Activated CD8-positive, alpha-beta T cell treated with anti-CD3 and anti-CD28 coated beads, Interleukin-2, amount 10 ng/mL, durations not matched to agents 7 days and 5 days (primary cell): ENCODE data around the gene POU6F2. TPM values are rescaled to one million over a fixed set of nuclear protein-coding genes. Genes with fewer than 3 reads are reported as not detected.
"Not testable (repeated sequence)": the region's sequence is repeated elsewhere in the genome, so short reads cannot be mapped to it uniquely, and the experiment has no call there.

Experiments
- ATAC-seq: fragments of 150-1000 bp; cut with Tn5 transposase; one replicate; pipeline ENCODE4 v1.10.0; 2021; ENCODE audit warnings: moderate library complexity
- CTCF ChIA-PET: fragments of 350-600 bp; sonication (Branson Sonifier 250); formaldehyde crosslinking; loops from one replicate; lab custom pipeline; 2021; ENCODE audit warnings: antibody characterized with exemption; lab: Charles Lee
- POLR2A ChIA-PET: fragments of 350-600 bp; sonication (Branson Sonifier 250); formaldehyde crosslinking; loops from one replicate; lab custom pipeline; 2021; ENCODE audit warnings: antibody characterized with exemption; lab: Charles Lee
- DNase-seq: peaks from one replicate; pipeline ENCODE4 v3.0.0-alpha.2; 2020
- H3K27ac Mint-ChIP-seq: one replicate; pipeline ENCODE4 v1.8.0; 2021; ENCODE audit warnings: mild to moderate bottlenecking, mixed read lengths
- H3K27me3 Mint-ChIP-seq: one replicate; pipeline ENCODE4 v1.8.0; 2021; ENCODE audit warnings: low read depth, mixed read lengths
- H3K36me3 Mint-ChIP-seq: one replicate; pipeline ENCODE4 v1.8.0; 2021; ENCODE audit warnings: low read depth, mixed read lengths
- H3K4me1 Mint-ChIP-seq: one replicate; pipeline ENCODE4 v1.8.0; 2021; ENCODE audit warnings: low read depth, mixed read lengths
- H3K4me3 Mint-ChIP-seq: one replicate; pipeline ENCODE4 v1.8.0; 2021; ENCODE audit warnings: mild to moderate bottlenecking, mixed read lengths
- H3K9me3 Mint-ChIP-seq: one replicate; pipeline ENCODE4 v1.8.0; 2022; ENCODE audit warnings: mixed read lengths; ENCODE audit not compliant: insufficient read depth
- total RNA-seq, 2 experiments: library from RNA; stranded (reverse); gene quantifications; one replicate each; pipeline ENCODE4 v1.2.3, GENCODE V29; 2021

POU6F2 gene
- total RNA-seq, 2 experiments from 2014 or later = not detected

DNA sequence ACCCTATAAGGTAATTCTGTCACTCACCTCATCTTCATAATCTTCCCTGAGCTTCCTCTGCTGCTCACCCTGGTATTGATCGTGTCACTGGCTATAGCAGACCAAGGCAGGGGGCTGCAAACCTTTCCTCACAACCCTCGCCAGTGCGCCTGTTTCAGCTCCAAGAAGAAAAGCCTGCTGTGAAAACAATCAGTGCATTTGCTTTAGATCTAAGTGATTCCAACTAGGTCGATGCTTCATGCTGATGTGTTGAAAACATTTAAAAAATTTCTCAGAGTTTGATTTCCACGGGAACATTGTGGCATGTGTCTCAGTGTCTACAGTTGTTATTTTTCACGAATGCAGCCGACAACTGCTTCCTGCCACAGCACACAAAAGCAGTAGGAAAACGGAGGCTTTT lies 27.3 kb downstream of the POU6F2 start:
- ATAC-seq = no peak
- H3K9me3 Mint-ChIP-seq = no peaks in the 10 kb centered on the region
- no peak overlapping the region for H3K27ac Mint-ChIP-seq
- no peak overlapping the region for H3K4me3 Mint-ChIP-seq
- POLR2A ChIA-PET = no interaction called here
- DNase-seq = no peak
- CTCF ChIA-PET = no interaction called here
- no peaks in the 10 kb centered on the region for H3K27me3 Mint-ChIP-seq
- no peaks in the 10 kb centered on the region for H3K36me3 Mint-ChIP-seq
- no peaks in the 10 kb centered on the region for H3K4me1 Mint-ChIP-seq

DNA sequence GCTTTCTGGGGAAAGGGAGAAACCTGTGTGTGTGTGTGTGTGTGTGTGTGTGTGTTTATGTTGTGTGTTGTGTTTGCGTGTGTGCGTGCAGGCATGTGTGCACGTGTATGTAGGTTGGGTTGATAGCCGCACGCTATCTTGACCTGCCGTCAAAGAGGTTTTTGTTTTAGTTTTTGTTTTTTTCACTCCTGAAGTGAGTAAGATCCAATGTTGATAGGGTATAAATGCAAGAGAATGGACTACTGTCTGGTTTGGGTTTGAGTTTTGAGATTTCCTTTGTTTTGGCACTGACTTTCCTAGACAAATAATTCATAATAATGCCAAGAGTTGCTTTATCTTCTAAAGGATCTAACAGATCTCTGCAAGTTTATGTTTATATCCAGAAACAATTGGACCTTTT lies 27.8 kb downstream of the POU6F2 start:
- Mint-ChIP-seq H3K9me3 (no peaks in the 10 kb centered on the region), H3K36me3 (no peaks in the 10 kb centered on the region), H3K27me3 (no peaks in the 10 kb centered on the region), H3K4me1 (no peaks in the 10 kb centered on the region), H3K4me3 (no peak overlapping the region), H3K27ac (no peak overlapping the region)
- CTCF ChIA-PET = no interaction called here
- ATAC-seq = no peak
- DNase-seq = no peak
- POLR2A ChIA-PET = no interaction called here

DNA sequence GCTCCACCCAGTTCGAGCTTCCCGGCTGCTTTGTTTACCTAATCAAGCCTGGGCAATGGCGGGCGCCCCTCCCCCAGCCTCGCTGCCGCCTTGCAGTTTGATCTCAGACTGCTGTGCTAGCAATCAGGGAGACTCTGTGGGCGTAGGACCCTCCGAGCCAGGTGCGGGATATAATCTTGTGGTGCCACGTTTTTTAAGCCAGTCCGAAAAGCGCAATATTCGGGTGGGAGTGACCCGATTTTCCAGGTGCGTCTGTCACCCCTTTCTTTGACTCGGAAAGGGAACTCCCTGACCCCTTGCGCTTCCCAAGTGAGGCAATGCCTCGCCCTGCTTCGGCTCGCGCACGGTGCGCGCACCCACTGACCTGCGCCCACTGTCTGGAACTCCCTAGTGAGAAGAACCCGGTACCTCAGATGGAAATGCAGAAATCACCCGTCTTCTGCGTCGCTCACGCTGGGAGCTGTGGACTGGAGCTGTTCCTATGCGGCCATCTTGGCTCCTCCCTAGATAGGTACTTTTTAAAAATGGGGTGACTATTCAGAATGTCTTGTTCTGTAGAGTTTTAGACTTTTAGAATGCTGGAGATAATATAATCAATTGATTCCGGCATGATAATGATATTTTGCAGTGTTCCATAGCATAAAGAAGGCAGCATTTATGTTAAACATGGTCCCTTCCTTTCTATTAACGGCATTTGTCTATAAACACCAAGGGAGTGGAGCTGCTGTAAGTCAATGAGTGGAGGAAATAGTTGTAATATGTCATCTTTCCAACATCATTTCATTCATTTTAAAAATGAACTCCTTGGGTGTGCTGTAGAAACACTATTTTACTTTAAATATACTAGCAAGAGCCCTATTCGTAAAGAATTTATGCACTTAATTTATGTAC lies 35.6 kb downstream of the POU6F2 start:
- H3K4me3 Mint-ChIP-seq, ATAC-seq, CTCF ChIA-PET, H3K9me3 Mint-ChIP-seq, POLR2A ChIA-PET, H3K27me3 Mint-ChIP-seq, H3K4me1 Mint-ChIP-seq, H3K27ac Mint-ChIP-seq, DNase-seq, H3K36me3 Mint-ChIP-seq: not testable (repeated sequence)

DNA sequence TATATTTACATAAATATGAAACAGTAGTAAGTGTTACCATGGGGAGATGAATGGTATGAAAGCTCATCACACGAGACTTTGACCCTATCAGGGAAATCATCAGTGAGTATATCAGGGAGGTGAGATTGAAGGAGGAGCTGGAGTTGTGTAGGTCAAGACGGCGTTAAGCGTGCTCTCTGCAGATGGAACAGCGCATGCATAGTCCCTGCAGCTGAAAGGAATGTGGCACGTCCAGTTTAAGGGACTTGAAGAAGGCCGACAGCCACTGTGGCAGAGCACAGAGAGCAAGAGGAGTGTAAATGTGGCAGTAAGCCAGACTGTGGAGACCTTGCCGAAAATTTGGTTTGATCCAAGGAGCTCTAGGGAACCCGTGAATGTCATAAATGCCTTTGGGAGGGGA lies 38.9 kb downstream of the POU6F2 start:
- CTCF ChIA-PET = no interaction called here

DNA sequence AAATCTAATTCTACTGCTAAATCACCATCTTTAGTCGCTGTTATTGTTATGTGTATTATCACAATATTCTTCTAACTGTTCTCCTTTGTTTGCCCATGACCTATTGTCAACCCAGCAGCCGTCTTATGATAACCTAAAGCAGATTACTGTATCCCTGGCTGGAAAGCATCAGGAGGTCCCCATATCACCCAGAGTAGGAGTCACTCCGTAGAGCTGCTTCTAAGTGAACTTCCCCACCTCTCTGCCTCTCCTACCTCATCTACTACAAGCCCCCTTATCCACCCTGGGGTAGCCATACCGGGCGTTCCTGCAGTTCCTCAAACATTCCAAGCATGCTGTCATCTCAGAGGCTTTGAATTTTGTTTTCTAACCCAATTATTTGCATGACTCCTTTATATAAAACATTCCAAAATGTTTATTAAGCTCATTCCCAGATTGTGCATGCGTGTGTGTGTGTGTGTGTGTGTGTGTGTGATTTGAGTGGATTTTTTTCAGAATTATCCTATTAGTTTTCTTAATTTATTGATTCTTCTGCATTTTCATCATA lies 39.7 kb downstream of the POU6F2 start:
- peaks cover 3% of the 10 kb centered on the region for H3K9me3 Mint-ChIP-seq
- no peak overlapping the region for H3K4me3 Mint-ChIP-seq
- no peak overlapping the region for H3K27ac Mint-ChIP-seq
- no peak for DNase-seq
- ATAC-seq = no peak
- ChIA-PET CTCF (no interaction called here), POLR2A (no interaction called here)
- H3K27me3 Mint-ChIP-seq = no peaks in the 10 kb centered on the region
- no peaks in the 10 kb centered on the region for H3K36me3 Mint-ChIP-seq
- no peaks in the 10 kb centered on the region for H3K4me1 Mint-ChIP-seq

More for the DNA sequence above, 38.9 kb downstream of the POU6F2 start:
- ATAC-seq (no peak), DNase-seq (no peak)
- Mint-ChIP-seq H3K9me3 (peaks cover 3% of the 10 kb centered on the region), H3K27me3 (no peaks in the 10 kb centered on the region), H3K4me3 (no peak overlapping the region), H3K4me1 (no peaks in the 10 kb centered on the region), H3K27ac (no peak overlapping the region), H3K36me3 (no peaks in the 10 kb centered on the region)
- POLR2A ChIA-PET = no interaction called here

DNA sequence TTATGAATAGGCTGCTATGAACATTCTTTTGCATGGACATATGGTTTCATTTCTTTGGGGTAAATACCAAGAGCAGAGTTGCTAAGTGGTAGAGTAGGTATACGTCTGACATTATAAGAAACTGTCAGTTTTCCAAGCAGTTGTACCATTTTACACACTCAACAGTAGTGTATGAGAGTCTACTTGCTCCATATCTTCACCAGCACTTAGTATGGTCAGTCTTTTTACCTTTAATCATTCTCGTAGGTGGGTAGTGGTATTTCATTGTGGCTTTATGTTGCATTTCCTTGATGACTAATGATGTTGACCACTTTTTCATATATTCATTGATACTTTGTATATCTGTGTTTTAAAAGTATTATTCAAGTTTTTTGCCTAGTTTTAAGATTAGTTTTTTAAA lies 45.1 kb downstream of the POU6F2 start:
- no peaks in the 10 kb centered on the region for H3K36me3 Mint-ChIP-seq
- H3K27ac Mint-ChIP-seq = no peak overlapping the region
- no peak for ATAC-seq
- DNase-seq = no peak
- POLR2A ChIA-PET = no interaction called here
- H3K4me3 Mint-ChIP-seq = no peak overlapping the region
- peaks cover 6% of the 10 kb centered on the region for H3K9me3 Mint-ChIP-seq
- H3K4me1 Mint-ChIP-seq = no peaks in the 10 kb centered on the region
- CTCF ChIA-PET = no interaction called here
- H3K27me3 Mint-ChIP-seq = no peaks in the 10 kb centered on the region

DNA sequence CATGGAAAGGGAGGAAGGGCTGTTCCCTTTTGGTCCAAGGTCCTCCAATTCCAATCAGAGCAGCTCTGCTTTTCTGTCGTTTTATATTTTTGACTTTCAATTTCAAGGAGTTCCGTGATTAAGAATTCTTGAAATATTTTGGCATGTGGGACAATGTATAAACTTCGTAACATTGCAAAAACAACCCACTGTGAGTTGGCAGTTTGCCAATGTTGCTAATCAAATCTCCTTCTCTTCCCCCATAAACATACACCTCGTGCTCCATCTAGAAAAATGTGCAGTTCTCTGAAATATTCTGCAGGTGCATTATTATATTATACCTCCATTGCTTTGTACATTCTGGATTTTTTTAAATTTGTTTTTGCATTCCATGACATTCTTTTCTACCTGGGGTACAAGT lies 49.8 kb downstream of the POU6F2 start:
- H3K9me3 Mint-ChIP-seq = peaks cover 6% of the 10 kb centered on the region
- H3K4me1 Mint-ChIP-seq = no peaks in the 10 kb centered on the region
- no peaks in the 10 kb centered on the region for H3K27me3 Mint-ChIP-seq
- no peaks in the 10 kb centered on the region for H3K36me3 Mint-ChIP-seq
- ChIA-PET CTCF (no interaction called here), POLR2A (no interaction called here)
- no peak overlapping the region for H3K27ac Mint-ChIP-seq
- ATAC-seq (no peak), DNase-seq (no peak)
- H3K4me3 Mint-ChIP-seq = no peak overlapping the region

DNA sequence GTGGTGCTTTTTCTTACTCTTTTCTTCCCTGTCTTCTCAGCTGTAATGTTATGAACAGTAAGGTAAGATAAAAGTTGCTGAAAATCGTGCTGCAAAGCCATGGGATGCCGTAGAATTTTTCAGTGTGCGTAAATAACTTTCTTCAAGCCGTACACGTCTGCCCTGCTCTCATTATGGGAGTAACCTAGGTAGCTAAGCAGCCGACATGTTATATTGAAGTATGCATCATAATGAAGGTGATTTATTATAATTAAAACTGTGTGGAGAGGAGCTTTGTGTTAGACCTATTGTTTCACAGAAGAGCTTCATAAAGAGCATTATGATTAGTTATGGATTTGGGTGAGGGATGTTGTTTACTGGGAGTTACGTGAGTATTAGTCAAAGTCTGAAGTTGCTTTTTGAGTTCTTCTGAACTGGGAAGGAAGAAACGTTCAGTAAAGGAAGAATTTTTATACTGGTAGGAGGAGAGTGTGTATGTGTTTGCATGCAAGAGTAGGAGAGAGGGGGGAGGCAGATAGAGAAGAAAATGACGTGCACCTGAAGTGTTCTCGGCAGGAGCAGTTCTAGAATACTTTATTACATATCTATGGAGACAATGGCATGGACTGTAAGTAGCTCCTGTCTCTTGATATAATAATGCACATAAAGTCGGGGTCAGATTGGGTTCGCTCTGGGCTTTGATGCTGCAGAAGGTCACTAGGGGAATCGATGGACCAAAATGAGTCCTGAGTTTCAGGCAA lies 56.3 kb downstream of the POU6F2 start:
- no peaks in the 10 kb centered on the region for H3K36me3 Mint-ChIP-seq
- POLR2A ChIA-PET = no interaction called here
- CTCF ChIA-PET = interaction anchor here (0.7 kb wide), 1 partner anchor 33 kb away, joined by 3 read pairs; no protein-coding TSS in a partner anchor
- no peak overlapping the region for H3K4me3 Mint-ChIP-seq
- ATAC-seq = no peak
- H3K9me3 Mint-ChIP-seq = no peaks in the 10 kb centered on the region
- no peak for DNase-seq
- H3K27me3 Mint-ChIP-seq = no peaks in the 10 kb centered on the region
- no peaks in the 10 kb centered on the region for H3K4me1 Mint-ChIP-seq
- H3K27ac Mint-ChIP-seq = no peak overlapping the region

DNA sequence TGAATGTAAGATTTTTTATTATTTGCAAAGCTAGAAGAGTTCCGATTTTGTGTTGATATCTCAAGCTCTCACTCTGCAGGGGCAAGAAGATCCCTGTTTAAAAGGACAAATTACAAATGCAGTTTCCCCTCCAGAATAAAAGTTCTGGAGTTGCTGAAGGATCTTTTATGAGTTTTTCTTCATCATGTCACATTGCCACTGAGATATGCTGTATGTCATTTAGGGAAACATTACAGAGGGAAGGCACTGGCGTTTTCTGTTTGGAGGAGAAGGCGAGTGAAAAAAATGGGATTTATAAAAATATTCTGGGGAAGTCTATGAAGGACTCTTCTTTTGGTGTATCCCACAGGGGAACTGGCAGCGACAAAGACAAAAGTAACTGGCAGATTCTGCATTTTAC lies 57.4 kb downstream of the POU6F2 start:
- DNase-seq (no peak), ATAC-seq (no peak)
- POLR2A ChIA-PET = no interaction called here
- Mint-ChIP-seq H3K4me3 (no peak overlapping the region), H3K27me3 (no peaks in the 10 kb centered on the region), H3K27ac (no peak overlapping the region), H3K9me3 (no peaks in the 10 kb centered on the region), H3K36me3 (no peaks in the 10 kb centered on the region), H3K4me1 (no peaks in the 10 kb centered on the region)
- CTCF ChIA-PET = no interaction called here

DNA sequence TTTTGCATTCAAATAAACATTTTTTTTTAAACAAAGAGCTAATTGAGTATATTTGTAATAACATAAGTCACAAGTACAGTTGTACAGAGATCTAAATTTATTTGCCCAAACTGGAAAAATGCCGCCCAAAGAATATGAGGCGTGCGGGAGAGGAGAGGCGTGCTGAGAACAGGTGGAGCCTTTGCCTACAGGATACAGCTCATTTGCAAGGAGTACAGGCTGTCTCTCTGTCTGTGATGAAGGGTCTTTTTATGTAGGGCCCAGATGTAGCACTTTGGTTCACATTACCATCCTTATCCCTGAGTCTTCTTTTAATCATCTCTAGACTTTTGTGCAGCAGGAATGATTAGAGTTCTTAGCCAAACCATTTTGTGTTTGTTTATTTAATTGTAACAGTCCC lies 58.2 kb downstream of the POU6F2 start:
- no peak overlapping the region for H3K27ac Mint-ChIP-seq
- CTCF ChIA-PET = no interaction called here

DNA sequence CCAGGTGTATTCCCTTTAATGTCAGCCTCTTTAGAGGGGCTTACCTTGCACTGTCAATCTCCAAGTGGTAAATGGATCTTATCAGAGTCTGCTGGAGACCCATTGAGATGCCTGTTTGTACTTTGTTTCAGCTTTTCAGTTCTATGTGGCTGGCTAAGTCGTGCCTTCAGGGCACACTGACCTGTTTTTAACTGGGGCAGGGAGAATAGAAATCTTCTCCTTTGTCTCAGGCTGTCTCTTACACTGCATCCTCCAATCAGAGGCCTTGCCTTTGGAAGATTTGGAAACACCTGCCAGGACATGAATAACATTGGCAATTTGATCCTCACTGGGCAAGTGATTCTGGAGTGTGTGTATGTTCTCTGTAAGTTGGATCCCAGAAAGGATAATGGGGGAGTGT lies 65.0 kb downstream of the POU6F2 start:
- DNase-seq (no peak), ATAC-seq (no peak)
- POLR2A ChIA-PET = no interaction called here
- no peaks in the 10 kb centered on the region for H3K27me3 Mint-ChIP-seq
- no peak overlapping the region for H3K4me3 Mint-ChIP-seq
- no peaks in the 10 kb centered on the region for H3K9me3 Mint-ChIP-seq
- no peak overlapping the region for H3K27ac Mint-ChIP-seq
- H3K4me1 Mint-ChIP-seq = no peaks in the 10 kb centered on the region
- no peaks in the 10 kb centered on the region for H3K36me3 Mint-ChIP-seq
- CTCF ChIA-PET = no interaction called here

More for the DNA sequence above, 58.2 kb downstream of the POU6F2 start:
- H3K36me3 Mint-ChIP-seq = no peaks in the 10 kb centered on the region
- no peaks in the 10 kb centered on the region for H3K27me3 Mint-ChIP-seq
- DNase-seq = no peak
- POLR2A ChIA-PET = no interaction called here
- H3K4me3 Mint-ChIP-seq = no peak overlapping the region
- H3K4me1 Mint-ChIP-seq = no peaks in the 10 kb centered on the region
- no peak for ATAC-seq
- no peaks in the 10 kb centered on the region for H3K9me3 Mint-ChIP-seq

DNA sequence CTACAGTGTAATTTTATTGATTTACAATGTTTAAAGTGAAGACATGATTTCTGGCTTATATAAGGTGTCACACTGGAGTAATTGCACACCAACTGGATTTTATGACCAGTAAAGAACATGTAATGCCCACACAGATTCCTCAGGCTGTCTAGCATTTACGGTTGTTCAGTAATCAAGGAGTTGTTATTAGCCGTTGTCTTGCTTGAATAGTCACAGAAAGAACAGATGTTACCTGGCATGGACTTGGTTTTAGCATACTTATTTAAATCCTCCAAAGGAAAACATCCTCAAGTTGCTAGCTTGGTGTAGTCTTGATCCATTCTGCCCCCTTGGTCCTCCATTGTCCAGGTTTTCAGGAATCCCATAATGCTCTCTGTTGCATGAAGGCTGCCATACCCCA lies 65.8 kb downstream of the POU6F2 start:
- Mint-ChIP-seq H3K9me3 (no peaks in the 10 kb centered on the region), H3K36me3 (no peaks in the 10 kb centered on the region), H3K4me1 (no peaks in the 10 kb centered on the region), H3K4me3 (no peak overlapping the region), H3K27ac (no peak overlapping the region), H3K27me3 (no peaks in the 10 kb centered on the region)
- ATAC-seq (no peak), DNase-seq (no peak)
- ChIA-PET POLR2A (no interaction called here), CTCF (no interaction called here)
